GM19468 (cell line): ENCODE results near the gene UTS2B.
"Not testable (repeated sequence)": the region's sequence is repeated elsewhere in the genome, so short reads cannot be mapped to it uniquely, and the experiment has no call there.

Source experiments
- ATAC-seq: cut with Tn5 transposase; IDR thresholded peaks from one replicate; pipeline ENCODE4 v1.9.1; 2021; ENCODE audit warnings: mild to moderate bottlenecking, moderate library complexity, moderate number of reproducible peaks; ENCODE audit not compliant: unreplicated experiment; ENCODE audit errors: extremely low read depth

The UTS2B gene

DNA sequence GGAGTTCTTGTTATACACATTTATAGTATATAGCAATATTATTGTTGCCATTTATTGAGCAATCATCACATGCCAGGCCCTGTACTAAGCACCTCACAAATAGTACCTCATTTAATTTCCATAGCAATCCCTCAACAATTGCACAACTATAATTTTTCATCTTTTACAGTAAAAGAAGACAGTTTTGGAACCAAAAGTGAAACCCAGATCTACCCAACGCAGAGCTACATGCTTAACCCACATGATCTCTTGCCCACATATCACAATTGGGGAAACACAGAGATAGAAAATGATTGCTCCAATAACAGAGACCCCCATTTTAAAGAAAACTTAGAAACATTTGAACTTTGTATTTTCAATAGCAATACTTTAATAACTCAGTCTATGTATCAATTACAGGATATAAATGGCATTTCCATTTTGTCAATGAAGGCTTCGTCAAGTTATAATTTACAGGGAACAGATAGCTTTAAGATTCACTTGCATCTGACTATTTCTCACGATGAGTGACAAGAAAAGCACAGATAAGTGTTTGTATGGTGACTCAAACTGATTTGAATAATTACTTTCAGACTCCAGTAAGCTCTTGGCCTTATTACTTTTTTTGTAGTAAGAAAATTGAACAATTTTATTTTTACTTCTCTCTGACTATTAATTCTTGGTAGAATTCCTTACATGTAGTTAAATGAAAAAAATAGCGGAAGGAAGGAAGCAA, 39.9 kb downstream of the UTS2B start:
- peak; percentile 58 for ATAC-seq

DNA sequence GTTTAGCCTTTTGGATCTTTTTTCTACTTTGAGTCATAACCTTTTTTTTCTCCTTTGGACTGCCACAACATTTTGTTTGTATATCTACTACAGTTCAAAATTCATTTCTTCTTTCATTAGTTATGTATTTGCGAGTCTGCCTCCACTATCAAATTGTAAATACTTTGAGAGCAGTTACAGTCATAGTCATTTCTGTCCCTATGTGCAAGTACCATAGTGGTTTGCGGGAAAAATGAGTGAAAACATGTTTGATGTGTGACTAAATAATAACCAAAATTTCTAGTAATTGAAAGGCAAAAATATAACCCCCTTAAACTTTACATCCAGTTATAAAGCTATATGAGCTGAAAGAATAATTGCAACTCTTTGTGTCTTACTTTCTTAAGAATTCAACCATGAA, 46.9 kb downstream of the UTS2B start:
- ATAC-seq = no peak

DNA sequence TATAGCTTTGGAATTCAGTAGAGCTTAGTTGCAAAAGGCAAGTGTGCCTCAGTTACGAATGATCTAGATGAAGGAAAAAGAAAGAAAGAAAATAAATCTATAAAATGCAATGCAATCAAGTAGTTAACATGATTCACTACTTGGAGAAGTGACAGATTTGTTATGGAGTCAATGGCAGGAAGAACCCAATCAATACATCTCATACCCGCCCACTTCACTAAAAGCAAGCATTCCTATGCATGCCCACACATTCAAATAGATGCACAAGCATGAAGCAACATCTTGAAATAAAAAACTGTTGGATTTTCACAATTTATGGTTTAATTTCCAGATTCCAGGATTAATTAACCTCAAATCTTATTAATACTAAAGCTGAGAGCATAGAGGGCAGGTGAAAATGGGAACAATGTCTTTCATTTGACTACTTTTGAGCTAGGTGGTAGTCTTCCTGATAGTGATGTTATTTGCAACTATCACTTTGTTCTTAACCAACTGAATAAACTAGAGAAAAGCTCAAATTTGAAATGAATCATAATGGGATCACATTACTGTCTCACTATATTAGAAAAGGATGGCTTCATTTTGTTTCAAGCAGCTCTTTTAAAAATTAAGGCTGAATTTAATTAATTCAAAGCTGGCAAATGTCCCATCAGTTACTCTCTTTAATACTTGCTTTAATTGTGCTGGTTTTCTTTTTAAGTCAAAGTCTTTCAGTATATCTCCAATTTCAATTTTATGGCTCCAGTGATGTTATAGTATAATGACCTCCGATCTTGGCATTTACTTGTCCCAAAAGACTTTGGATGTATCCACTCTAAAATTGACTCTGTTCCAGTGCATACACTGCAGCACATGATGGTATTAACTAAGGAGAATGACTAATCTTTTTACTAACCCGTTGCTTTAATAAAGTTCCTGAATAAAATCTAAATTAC, 47.8 kb downstream of the UTS2B start:
- no peak for ATAC-seq

DNA sequence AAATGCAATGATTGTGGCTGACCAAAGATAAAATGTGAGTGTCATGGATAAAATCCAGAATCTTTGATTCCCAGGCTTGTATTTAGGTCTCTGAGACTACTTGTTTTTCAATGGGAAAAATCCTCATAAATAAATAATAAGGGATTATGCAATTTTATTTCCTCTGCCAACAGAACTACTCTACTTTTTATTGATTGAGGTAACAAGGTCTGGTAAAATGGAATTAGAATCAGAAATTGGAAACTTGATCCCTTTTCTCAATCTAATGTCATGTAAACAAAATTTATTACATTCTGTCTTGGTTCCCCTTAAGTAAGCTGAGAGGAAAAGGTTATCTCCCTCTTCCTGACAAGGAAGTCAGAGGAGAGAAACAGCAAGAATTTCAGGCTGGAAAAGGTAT, 49.4 kb downstream of the UTS2B start:
- no peak for ATAC-seq

DNA sequence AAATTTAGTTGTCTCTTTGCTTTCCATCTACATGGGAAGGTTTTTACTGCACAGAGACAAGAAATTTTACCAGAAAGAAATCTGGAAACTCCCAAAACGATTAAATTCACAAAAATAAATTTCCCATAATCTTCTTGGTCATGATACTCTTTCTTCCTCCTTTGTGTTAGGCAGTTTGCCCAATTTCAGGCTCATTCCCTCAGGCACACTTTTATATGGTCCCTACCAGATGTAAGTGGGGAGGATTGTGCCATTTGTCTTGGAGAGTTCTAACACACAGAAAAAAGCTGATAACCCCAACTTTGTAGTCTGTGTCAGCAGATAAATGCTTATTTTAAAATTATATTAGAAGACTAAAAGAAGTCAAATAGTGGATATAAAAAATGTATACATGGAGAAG, 50.2 kb downstream of the UTS2B start:
- ATAC-seq = no peak

DNA sequence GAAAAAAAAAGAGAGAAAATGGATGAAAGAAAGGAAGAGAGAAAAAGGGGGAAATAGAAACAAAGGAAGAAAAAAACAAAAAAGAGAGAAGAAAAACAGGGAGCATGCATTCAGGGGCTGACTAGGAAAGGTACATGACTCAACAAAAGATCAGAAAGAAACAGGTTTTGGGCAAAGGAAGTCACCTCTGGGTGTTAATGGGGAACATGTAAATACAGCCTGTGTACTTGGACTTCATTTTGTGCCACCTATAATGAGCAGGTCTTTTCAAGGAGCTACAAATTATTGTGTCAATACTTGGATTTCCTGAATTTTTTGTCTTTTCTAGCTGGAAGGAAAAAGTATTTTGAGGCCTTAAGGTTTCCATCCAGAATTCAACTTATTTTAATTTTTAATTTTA, 54.6 kb downstream of the UTS2B start:
- no peak for ATAC-seq

DNA sequence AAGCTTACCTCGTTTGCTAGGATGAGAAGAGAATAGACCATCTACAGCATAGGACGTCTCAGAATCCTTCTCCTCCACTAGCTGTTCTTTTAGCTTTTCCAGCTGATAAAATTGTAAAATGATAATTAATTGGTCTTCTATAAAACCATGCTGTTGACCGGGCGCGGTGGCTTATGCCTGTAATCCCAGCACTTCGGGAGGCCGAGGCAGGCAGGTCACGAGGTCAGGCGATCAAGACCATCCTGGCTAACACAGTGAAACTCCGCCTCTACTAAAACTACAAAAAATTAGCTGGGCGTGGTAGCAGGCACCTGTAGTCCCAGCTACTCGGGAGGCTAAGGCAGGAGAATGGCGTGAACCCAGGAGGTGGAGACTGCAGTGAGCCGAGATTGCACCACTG, 55.1 kb downstream of the UTS2B start:
- ATAC-seq = not testable (repeated sequence)

DNA sequence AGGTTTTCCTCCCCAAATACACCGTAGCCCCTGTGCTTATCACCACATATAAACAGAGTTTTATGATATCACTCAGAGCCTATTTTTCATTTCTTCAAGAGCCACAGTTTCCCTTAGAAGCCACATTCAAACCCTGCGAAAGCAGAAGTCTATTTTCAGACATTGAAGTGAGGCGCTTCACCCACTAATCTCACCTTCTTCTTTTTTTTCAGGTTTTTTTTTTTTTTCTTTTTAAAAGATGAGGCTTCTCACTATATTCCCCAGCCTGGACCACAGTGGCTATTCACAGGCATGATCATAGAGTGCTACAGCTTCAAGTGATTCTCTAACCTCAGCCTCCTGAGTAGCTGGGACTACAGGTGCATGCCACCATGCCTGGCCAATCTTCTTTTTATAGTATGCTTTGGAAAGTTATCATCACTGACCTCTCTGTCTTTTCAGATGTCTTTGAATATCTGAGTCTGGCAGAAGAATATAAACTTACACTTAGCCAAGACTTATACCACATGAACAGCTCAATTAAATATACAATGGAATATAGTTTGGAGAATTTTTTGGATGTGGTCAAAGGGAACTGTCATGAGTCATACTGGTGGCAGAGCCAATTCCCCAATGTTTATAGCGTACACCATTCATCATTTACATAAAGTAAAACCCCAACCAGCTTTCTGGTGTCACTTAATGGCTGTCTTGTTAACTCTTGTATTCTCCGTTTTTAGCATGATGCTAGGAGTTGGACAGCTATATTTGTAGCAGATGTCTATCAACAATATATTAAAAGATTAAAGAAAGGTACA, 60.8 kb downstream of the UTS2B start:
- peak; percentile 25 for ATAC-seq

DNA sequence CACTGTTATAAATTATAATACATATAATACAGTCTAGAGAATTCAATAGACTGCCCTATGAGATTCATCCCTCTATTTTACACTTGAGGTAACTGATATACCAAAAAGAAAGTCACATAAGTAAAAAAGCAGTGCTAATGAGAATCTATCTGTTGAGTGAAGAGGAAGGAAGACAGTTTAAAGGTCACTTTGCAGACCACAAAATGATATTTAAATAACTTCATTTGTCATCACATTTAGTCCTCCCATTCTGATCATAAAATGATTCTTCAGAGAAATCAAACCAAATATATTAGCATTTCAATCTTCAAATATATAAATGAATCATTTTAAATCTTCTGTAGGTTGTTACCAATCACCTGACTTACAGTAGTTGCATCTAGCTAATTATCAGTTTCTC, 61.6 kb downstream of the UTS2B start:
- ATAC-seq = no peak

DNA sequence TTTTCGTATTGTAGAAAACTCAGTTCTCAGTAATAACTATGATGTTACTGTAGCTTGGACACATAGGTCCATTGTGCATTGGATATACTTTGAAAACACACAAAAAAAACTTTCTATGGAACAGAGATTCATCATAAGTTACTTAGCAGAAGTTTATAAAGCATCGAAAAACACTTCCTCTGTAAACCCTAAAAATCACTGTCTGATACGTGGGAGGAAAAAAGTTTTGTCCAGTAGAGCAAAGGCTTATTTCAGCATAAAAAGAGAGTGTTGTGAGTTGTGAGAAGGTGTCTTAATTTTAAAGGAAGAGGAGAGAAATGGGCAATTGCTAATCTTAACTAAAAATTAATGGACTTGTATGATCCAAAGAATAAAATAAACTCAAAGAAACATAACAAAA, 66.5 kb downstream of the UTS2B start:
- no peak for ATAC-seq

DNA sequence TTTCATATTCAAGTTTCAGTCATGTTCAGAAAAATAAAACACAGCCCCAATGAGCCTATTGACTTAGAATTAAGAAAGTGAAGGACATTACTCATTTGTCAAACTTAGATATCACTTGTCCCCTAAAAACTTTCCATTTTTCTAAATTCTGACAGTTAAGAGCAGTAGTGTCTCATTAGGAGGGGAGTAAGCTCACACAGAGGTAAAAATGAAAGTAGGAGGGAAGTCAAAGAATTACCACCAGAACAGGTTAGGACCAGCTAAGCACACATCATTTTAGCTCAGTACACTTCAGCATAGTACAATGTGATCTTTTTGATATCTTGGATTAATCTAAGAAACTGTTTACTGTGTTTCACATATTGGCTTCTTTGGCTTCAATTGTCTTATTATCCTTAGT, 67.0 kb downstream of the UTS2B start:
- peak; percentile 87 for ATAC-seq

DNA sequence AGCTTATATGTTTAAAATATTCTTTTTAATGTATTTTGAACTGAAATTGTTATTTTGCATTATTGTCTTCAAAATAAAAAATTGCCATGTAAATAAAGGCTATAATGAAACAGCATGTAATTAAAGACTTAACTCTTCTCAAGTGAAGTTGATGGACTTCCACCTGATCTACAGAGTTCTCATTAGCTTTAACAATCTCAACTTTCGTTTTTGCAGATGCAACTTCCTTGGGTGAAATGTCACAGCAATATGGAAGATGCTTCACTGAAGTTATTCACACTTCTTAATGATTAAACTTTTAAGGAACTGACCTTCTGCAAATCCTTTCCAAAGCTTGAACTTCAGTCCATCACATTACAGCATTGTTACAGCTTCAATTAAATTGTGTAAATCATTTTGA, 67.7 kb downstream of the UTS2B start:
- no peak for ATAC-seq

DNA sequence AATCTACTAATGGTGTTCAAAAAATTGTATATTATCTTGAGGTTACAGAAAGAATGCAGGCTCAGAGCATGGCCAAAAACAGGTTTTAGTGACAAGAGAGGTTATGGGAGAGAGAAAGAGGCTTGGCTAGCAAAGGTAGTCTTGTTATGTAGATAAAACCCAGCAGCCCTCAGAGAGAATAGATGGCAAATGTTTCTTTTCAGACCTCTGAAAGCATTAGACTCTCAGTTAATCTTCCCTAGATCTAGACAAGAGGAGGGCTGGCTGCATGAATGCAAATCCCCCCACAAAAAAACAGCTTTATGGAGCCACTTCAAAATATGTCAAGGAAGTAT, 69.1 kb downstream of the UTS2B start:
- ATAC-seq = no peak

DNA sequence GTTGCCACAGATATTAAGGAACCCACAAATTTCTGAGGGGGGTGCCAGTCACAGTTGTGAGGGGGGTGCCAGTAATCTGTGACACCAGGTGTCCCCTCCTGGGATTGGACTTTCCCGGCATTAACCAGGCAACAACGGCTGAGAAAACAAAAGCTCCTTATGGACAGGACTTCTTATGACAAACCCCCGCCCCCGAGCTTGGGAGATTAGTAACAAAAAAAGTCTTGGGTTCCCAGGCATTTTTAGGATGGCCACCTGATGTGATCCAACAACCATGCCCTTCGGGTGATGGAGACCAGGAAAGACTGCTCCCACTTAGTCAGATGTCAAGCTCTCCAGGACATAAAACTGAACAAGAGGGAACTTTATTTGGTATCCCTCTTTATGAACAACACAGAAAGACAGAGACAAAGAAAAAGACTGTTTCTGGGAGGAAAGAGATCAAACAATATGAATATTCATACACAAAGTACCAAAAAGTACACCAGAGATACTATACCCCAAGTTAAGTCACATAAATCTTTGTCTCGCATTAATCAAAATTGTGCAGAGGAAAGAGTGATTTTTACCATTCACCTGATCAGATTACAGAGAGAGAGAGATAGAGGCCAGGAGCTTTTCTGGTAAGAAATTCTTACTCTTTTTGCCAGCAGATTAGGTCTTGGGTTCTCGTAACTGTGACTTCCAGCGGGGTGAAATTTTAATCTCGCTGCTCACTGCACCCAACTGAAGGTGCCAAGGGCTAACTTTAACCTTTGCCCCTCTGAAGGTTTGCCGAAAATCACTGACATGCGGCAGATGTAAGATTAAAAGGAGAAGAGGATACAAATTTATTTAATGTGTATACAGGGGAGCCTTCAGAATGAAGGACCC, 69.7 kb downstream of the UTS2B start:
- no peak for ATAC-seq

DNA sequence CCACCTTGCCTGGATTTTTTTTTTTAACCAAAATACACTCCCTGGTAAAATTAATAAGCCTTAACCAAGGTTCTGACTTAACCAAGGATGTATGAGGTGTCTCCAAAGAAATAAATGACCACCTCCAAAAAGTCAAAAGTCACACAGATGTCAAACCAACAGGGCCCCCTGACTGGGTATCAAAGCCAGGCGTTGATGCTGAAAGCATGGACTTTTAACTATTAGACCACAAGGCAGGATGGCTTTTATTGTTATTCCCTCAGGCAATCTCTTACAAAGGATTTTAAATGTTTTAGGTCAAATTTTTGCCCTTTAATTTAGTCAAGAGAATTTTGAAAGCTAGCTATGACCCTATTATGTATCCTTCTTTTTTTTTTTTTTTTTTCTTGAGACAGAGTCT, 70.8 kb downstream of the UTS2B start:
- ATAC-seq = no peak

DNA sequence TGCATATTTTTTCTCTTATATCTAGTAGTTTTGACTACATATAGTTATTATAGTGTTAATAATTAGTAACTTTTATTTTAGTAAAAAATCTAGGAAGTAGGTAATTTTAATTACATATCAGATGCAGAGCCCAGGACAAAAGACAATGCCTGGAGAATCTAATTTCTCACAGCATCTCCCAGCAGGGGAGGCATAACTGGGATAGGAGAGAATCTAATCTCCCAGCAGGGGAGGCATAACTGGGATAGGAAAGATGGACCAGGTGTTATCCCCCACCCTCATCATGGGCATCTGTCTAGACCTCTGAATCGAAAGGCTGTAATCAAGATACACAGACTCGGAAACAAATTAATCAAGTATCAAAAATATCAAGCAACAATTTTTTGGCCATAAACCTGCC, 73.0 kb downstream of the UTS2B start:
- ATAC-seq = no peak

DNA sequence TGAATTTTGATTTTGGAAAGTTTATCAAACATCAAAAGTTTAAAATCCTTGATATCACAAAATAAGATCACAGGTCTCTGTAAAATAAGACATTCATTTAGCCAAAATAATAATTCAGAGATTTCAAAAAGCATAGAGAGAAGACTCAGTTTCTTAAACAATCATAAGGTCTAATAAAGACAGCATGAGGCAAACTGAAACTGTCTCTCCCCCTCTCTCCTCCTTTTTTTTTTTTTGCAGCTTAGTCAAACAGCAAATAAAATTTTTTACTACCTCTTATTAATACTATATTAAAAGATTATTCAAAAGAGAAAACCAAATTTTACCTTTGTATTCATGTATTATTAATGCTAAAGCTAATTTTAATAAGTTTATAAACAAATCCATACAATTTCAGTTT, 73.9 kb downstream of the UTS2B start:
- ATAC-seq = no peak

DNA sequence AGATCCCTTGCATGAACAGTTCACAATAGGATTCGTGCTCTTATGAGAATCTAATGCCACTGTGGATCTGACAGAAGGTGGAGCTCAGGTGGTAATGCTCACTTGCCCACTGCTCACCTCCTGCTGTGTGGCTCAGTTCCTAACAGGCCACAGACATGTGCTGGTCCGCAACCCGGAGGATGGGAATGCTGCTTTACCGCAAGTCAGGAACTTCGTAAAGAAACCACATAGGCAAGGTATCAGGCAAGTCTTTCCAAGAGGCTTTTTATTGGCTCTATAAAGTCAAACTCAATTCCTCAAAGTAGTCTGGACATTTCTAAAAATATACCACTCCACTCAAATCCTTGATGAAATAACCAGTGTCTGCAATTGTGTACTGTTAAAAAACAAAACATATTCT, 75.2 kb downstream of the UTS2B start:
- ATAC-seq = no peak

DNA sequence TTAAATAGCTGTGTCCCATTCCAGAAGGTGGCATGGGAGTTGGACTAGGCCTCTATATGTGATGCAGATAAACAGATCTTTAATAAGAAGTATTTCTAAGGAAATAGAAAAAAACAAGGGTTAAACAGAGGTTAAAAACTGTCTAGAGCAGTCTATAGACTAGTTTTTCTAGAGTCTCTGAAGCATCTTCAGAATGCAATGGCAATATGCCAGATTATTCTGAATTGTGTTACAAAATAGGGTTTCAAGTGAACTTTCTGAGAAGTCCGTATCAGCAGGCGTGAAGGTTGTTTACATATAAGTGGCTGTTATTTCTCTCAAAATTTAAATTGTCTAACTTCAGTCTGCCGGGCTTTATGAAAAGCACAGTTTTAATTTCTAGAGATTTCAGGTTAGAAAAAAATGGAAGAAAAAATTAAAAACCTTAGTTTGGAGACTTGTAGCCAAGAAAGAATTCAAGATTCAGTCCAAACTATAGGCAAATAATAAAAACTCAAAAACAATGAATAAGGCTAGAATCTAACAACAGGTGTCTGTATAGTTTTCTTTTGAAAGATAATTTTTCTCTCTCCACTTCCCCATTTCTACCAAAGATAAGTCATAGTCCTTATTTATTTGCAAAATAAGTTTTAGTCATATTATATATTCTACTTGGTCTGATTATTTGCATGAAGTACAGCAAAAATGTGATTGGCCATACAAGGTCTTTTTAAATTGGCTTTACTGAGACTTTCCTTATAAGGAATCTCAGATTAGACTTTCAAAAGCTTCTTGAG, 76.0 kb downstream of the UTS2B start:
- no peak for ATAC-seq
